Cerebellar nuclear complex (tissue), 1 donor: Measurements from ENCODE around the gene FOXK2.
"Not testable (repeated sequence)": the region's sequence is repeated elsewhere in the genome, so short reads cannot be mapped to it uniquely, and the experiment has no call there.

ENCODE experiments used
- DNase-seq, 2 experiments: peaks; one replicate each; lab custom pipeline; 2025; lab: John Stamatoyannopoulos, UW

Gene FOXK2

GRCh38 chr17:82534401-82534812, 14.9 kb downstream of the FOXK2 start:
- DNase-seq, result no peak

- no peak for DNase-seq
These were observed 17.1 kb downstream of the FOXK2 start for GRCh38 chr17:82536512-82537201.

GRCh38 chr17:82537228-82537627, 17.7 kb downstream of the FOXK2 start:
- not testable (repeated sequence) for DNase-seq

GRCh38 chr17:82539076-82539475, 19.5 kb downstream of the FOXK2 start:
- not testable (repeated sequence) for DNase-seq

- no peak for DNase-seq
These were observed 22.9 kb downstream of the FOXK2 start for GRCh38 chr17:82542439-82542838.

- no peak for DNase-seq
These were observed 25.0 kb downstream of the FOXK2 start for GRCh38 chr17:82544431-82545070.

GRCh38 chr17:82545071-82545462, 25.5 kb downstream of the FOXK2 start:
- DNase-seq, result no peak

GRCh38 chr17:82547981-82548380, 28.4 kb downstream of the FOXK2 start:
- no peak for DNase-seq

- DNase-seq, result no peak
These were observed 29.3 kb downstream of the FOXK2 start for GRCh38 chr17:82548681-82549303.

- no peak for DNase-seq
These were observed 32.4 kb downstream of the FOXK2 start for GRCh38 chr17:82551779-82552457.

GRCh38 chr17:82552580-82552979, 33.0 kb downstream of the FOXK2 start:
- no peak for DNase-seq

- no peak for DNase-seq
These were observed 33.8 kb downstream of the FOXK2 start for GRCh38 chr17:82553210-82553930.

- not testable (repeated sequence) for DNase-seq
These were observed 38.0 kb downstream of the FOXK2 start for GRCh38 chr17:82557510-82557909.

GRCh38 chr17:82559566-82560251, 40.2 kb downstream of the FOXK2 start:
- DNase-seq, result no peak

GRCh38 chr17:82560252-82560642, 40.7 kb downstream of the FOXK2 start:
- DNase-seq, result no peak

- no peak for DNase-seq
These were observed 41.4 kb downstream of the FOXK2 start for GRCh38 chr17:82560802-82561428.

- no peak for DNase-seq
These were observed 42.0 kb downstream of the FOXK2 start for GRCh38 chr17:82561429-82562035.

GRCh38 chr17:82562718-82563220, 43.2 kb downstream of the FOXK2 start:
- DNase-seq, result not testable (repeated sequence)

- no peak for DNase-seq
These were observed 43.8 kb downstream of the FOXK2 start for GRCh38 chr17:82563318-82563717.

- not testable (repeated sequence) for DNase-seq
These were observed 44.2 kb downstream of the FOXK2 start for GRCh38 chr17:82563745-82564144.
